Memory B cell (primary cell): ENCODE data around the gene ABHD12B.
"Not testable (repeated sequence)": the region's sequence is repeated elsewhere in the genome, so short reads cannot be mapped to it uniquely, and the experiment has no call there.

Experiments
- ATAC-seq: fragments of 150-1000 bp; cut with Tn5 transposase; 2 replicates; pipeline ENCODE4 v1.10.0; 2021; ENCODE audit warnings: low read depth, mild to moderate bottlenecking, moderate library complexity
- DNase-seq, 2 donors: peaks; one replicate each; pipeline ENCODE4 v3.0.0; 2022; ENCODE audit warnings: low spot score in 2 of 2
- H3K27ac Mint-ChIP-seq: one replicate; pipeline ENCODE4 v1.8.0; 2022; ENCODE audit warnings: mild to moderate bottlenecking, moderate library complexity, mixed read lengths
- H3K27me3 Mint-ChIP-seq: one replicate; pipeline ENCODE4 v1.8.0; 2022; ENCODE audit warnings: mixed read lengths
- H3K36me3 Mint-ChIP-seq: one replicate; pipeline ENCODE4 v1.8.0; 2022; ENCODE audit warnings: mild to moderate bottlenecking, mixed read lengths
- H3K4me1 Mint-ChIP-seq: one replicate; pipeline ENCODE4 v1.8.0; 2022; ENCODE audit warnings: mixed read lengths
- H3K4me3 Mint-ChIP-seq: one replicate; pipeline ENCODE4 v1.8.0; 2022; ENCODE audit warnings: mild to moderate bottlenecking, moderate library complexity, mixed read lengths
- H3K9me3 Mint-ChIP-seq: one replicate; pipeline ENCODE4 v1.8.0; 2022; ENCODE audit warnings: mixed read lengths

ABHD12B gene

GRCh38 chr14:50892255-50892654 is 20.4 kb downstream of the ABHD12B start:
- no peak for ATAC-seq
- Mint-ChIP-seq H3K27ac (no peak overlapping the region), H3K36me3 (no peaks in the 10 kb centered on the region), H3K9me3 (no peaks in the 10 kb centered on the region), H3K4me3 (no peak overlapping the region), H3K4me1 (no peaks in the 10 kb centered on the region), H3K27me3 (peaks cover 9% of the 10 kb centered on the region)
- DNase-seq, result no peak

GRCh38 chr14:50896421-50896820 is 24.6 kb downstream of the ABHD12B start:
- not testable (repeated sequence) for H3K4me3 Mint-ChIP-seq, H3K4me1 Mint-ChIP-seq, H3K36me3 Mint-ChIP-seq, DNase-seq, ATAC-seq, H3K9me3 Mint-ChIP-seq, H3K27ac Mint-ChIP-seq
- H3K27me3 Mint-ChIP-seq, result peaks cover 15% of the 10 kb centered on the region

GRCh38 chr14:50897005-50897404 is 25.2 kb downstream of the ABHD12B start:
- H3K9me3 Mint-ChIP-seq, H3K36me3 Mint-ChIP-seq, H3K4me3 Mint-ChIP-seq, H3K4me1 Mint-ChIP-seq, ATAC-seq, H3K27ac Mint-ChIP-seq, DNase-seq: not testable (repeated sequence)
- peaks cover 15% of the 10 kb centered on the region for H3K27me3 Mint-ChIP-seq

- no peak for DNase-seq
- no peak for ATAC-seq
- no peak overlapping the region for H3K4me3 Mint-ChIP-seq
- no peaks in the 10 kb centered on the region for H3K36me3 Mint-ChIP-seq
- peaks cover 8% of the 10 kb centered on the region for H3K4me1 Mint-ChIP-seq
- H3K9me3 Mint-ChIP-seq, result no peaks in the 10 kb centered on the region
- no peak overlapping the region for H3K27ac Mint-ChIP-seq
- peaks cover 15% of the 10 kb centered on the region for H3K27me3 Mint-ChIP-seq
Measured at GRCh38 chr14:50897658-50898175, 25.9 kb downstream of the ABHD12B start.

- Mint-ChIP-seq H3K9me3 (no peaks in the 10 kb centered on the region), H3K4me1 (peaks cover 8% of the 10 kb centered on the region), H3K36me3 (no peaks in the 10 kb centered on the region), H3K4me3 (no peak overlapping the region), H3K27me3 (peaks cover 6% of the 10 kb centered on the region), H3K27ac (no peak overlapping the region)
- peak; percentile 75 for ATAC-seq
- no peak for DNase-seq
Measured at GRCh38 chr14:50901361-50901760, 29.5 kb downstream of the ABHD12B start.

- no peak for ATAC-seq
- no peaks in the 10 kb centered on the region for H3K36me3 Mint-ChIP-seq
Measured at GRCh38 chr14:50904719-50905118, 32.9 kb downstream of the ABHD12B start.

GRCh38 chr14:50906326-50907065 is 34.6 kb downstream of the ABHD12B start:
- Mint-ChIP-seq H3K4me3 (no peak overlapping the region), H3K36me3 (no peaks in the 10 kb centered on the region), H3K4me1 (peaks cover 1% of the 10 kb centered on the region), H3K9me3 (no peaks in the 10 kb centered on the region), H3K27ac (no peak overlapping the region), H3K27me3 (peaks cover 4% of the 10 kb centered on the region)
- DNase-seq (no peak), ATAC-seq (no peak)

More at GRCh38 chr14:50904719-50905118, 32.9 kb downstream of the ABHD12B start:
- no peak for DNase-seq
- H3K4me1 Mint-ChIP-seq, result peaks cover 8% of the 10 kb centered on the region
- H3K9me3 Mint-ChIP-seq, result no peaks in the 10 kb centered on the region
- H3K4me3 Mint-ChIP-seq, result no peak overlapping the region
- H3K27me3 Mint-ChIP-seq, result no peaks in the 10 kb centered on the region
- H3K27ac Mint-ChIP-seq, result no peak overlapping the region

- Mint-ChIP-seq H3K27ac (no peak overlapping the region), H3K4me3 (no peak overlapping the region), H3K27me3 (peaks cover 14% of the 10 kb centered on the region), H3K36me3 (no peaks in the 10 kb centered on the region), H3K9me3 (no peaks in the 10 kb centered on the region), H3K4me1 (no peaks in the 10 kb centered on the region)
- ATAC-seq (no peak), DNase-seq (no peak)
Measured at GRCh38 chr14:50910495-50911420, 38.9 kb downstream of the ABHD12B start.

- ATAC-seq, result no peak
- no peak overlapping the region for H3K4me3 Mint-ChIP-seq
- H3K27ac Mint-ChIP-seq, result no peak overlapping the region
- no peaks in the 10 kb centered on the region for H3K9me3 Mint-ChIP-seq
- H3K36me3 Mint-ChIP-seq, result no peaks in the 10 kb centered on the region
- no peaks in the 10 kb centered on the region for H3K4me1 Mint-ChIP-seq
- H3K27me3 Mint-ChIP-seq, result peaks cover 14% of the 10 kb centered on the region
- DNase-seq, result no peak
Measured at GRCh38 chr14:50917449-50917848, 45.6 kb downstream of the ABHD12B start.

GRCh38 chr14:50919524-50919923 is 47.7 kb downstream of the ABHD12B start:
- not testable (repeated sequence) for DNase-seq, H3K27ac Mint-ChIP-seq, H3K4me3 Mint-ChIP-seq, H3K9me3 Mint-ChIP-seq, H3K36me3 Mint-ChIP-seq, ATAC-seq, H3K4me1 Mint-ChIP-seq
- peaks cover 14% of the 10 kb centered on the region for H3K27me3 Mint-ChIP-seq

GRCh38 chr14:50920482-50921230 is 48.8 kb downstream of the ABHD12B start:
- H3K27me3 Mint-ChIP-seq, result peaks cover 14% of the 10 kb centered on the region
- no peaks in the 10 kb centered on the region for H3K4me1 Mint-ChIP-seq
- no peaks in the 10 kb centered on the region for H3K9me3 Mint-ChIP-seq
- H3K4me3 Mint-ChIP-seq, result no peak overlapping the region
- no peak for ATAC-seq
- no peak for DNase-seq
- H3K27ac Mint-ChIP-seq, result no peak overlapping the region
- H3K36me3 Mint-ChIP-seq, result no peaks in the 10 kb centered on the region

GRCh38 chr14:50922803-50923202 is 51.0 kb downstream of the ABHD12B start:
- H3K27ac Mint-ChIP-seq, result no peak overlapping the region
- H3K4me3 Mint-ChIP-seq, result no peak overlapping the region
- H3K27me3 Mint-ChIP-seq, result peaks cover 10% of the 10 kb centered on the region
- no peaks in the 10 kb centered on the region for H3K9me3 Mint-ChIP-seq
- no peaks in the 10 kb centered on the region for H3K36me3 Mint-ChIP-seq
- DNase-seq (no peak), ATAC-seq (no peak)
- H3K4me1 Mint-ChIP-seq, result no peaks in the 10 kb centered on the region

GRCh38 chr14:50924236-50924635 is 52.4 kb downstream of the ABHD12B start:
- Mint-ChIP-seq H3K4me1 (no peaks in the 10 kb centered on the region), H3K36me3 (no peaks in the 10 kb centered on the region), H3K27me3 (peaks cover 9% of the 10 kb centered on the region), H3K27ac (no peak overlapping the region), H3K9me3 (no peaks in the 10 kb centered on the region), H3K4me3 (no peak overlapping the region)
- no peak for DNase-seq
- no peak for ATAC-seq

GRCh38 chr14:50924843-50925242 is 53.0 kb downstream of the ABHD12B start:
- H3K4me1 Mint-ChIP-seq, result no peaks in the 10 kb centered on the region
- H3K27ac Mint-ChIP-seq, result no peak overlapping the region
- DNase-seq (no peak), ATAC-seq (no peak)
- no peak overlapping the region for H3K4me3 Mint-ChIP-seq
- H3K9me3 Mint-ChIP-seq, result no peaks in the 10 kb centered on the region
- peaks cover 11% of the 10 kb centered on the region for H3K27me3 Mint-ChIP-seq
- H3K36me3 Mint-ChIP-seq, result no peaks in the 10 kb centered on the region
